ENCODE measurements around the gene VPS18.

The VPS18 gene

GRCh38 chr15:40869686-40870085 lies 24.6 kb upstream of the VPS18 start:
- TF ChIP-seq CTCF (IDR thresholded peaks at IDR 0.05; ENCODE audit: low read length, missing control alignments): no peak
- H3K4me3 ChIP-seq (replicated peaks; ENCODE audit: low read depth, low read length): no peak overlapping the region
- DNase-seq (ENCODE audit: low read depth): no peak

- no peak for DNase-seq (ENCODE audit: low read depth)
- H3K4me3 ChIP-seq (replicated peaks; ENCODE audit: low read depth, low read length): no peak overlapping the region
Measured at GRCh38 chr15:40870716-40871115, 23.5 kb upstream of the VPS18 start.

GRCh38 chr15:40871749-40872617 lies 22.3 kb upstream of the VPS18 start:
- DNase-seq (ENCODE audit: low read depth): no peak
- H3K4me3 ChIP-seq (replicated peaks; ENCODE audit: low read depth, low read length): no peak overlapping the region
- TF ChIP-seq CTCF (IDR thresholded peaks at IDR 0.05; ENCODE audit: low read length, missing control alignments): no peak

More at GRCh38 chr15:40870716-40871115, 23.5 kb upstream of the VPS18 start:
- no peak for TF ChIP-seq CTCF (IDR thresholded peaks at IDR 0.05; ENCODE audit: low read length, missing control alignments)

- TF ChIP-seq CTCF (IDR thresholded peaks at IDR 0.05; ENCODE audit: low read length, missing control alignments): no peak
- no peak for DNase-seq (ENCODE audit: low read depth)
- H3K4me3 ChIP-seq (replicated peaks; ENCODE audit: low read depth, low read length): peak overlapping the region; percentile 41
Measured at GRCh38 chr15:40872791-40873693, 21.2 kb upstream of the VPS18 start.

- H3K4me3 ChIP-seq (replicated peaks; ENCODE audit: low read depth, low read length): peak within 1 kb of the TSS; percentile 41
- peak; percentile 7 for TF ChIP-seq CTCF (IDR thresholded peaks at IDR 0.05; ENCODE audit: low read length, missing control alignments)
- peak; percentile 37 for DNase-seq (ENCODE audit: low read depth)
Measured at GRCh38 chr15:40873694-40874561, 20.3 kb upstream of the VPS18 start, which contains the start of gene RHOV. Gene RHOV (minus strand): TSS chr15:40874234. CDS start chr15:40874139, 95 bp downstream.
